GM21619 (cell line): ENCODE results near the gene FAT2.

Experiments
- ATAC-seq: cut with Tn5 transposase; IDR thresholded peaks from one replicate; pipeline ENCODE4 v1.9.1; 2021; ENCODE audit not compliant: unreplicated experiment

The FAT2 gene

GRCh38 chr5:151591144-151591819 is at the start of gene FAT2:
FAT2 (minus strand) TSS chr5:151591331; CDS start chr5:151568931, 22,400 bp downstream.
- ATAC-seq = no peak

- ATAC-seq = no peak
Observed at GRCh38 chr5:151638619-151639018, 47.5 kb upstream of the FAT2 start.

- no peak for ATAC-seq
Observed at GRCh38 chr5:151637676-151638075, 46.5 kb upstream of the FAT2 start.

GRCh38 chr5:151633892-151634291 is 42.8 kb upstream of the FAT2 start:
- ATAC-seq = no peak

GRCh38 chr5:151632941-151633340 is 41.8 kb upstream of the FAT2 start:
- no peak for ATAC-seq

- ATAC-seq = no peak
Observed at GRCh38 chr5:151632524-151632923, 41.4 kb upstream of the FAT2 start.

- no peak for ATAC-seq
Observed at GRCh38 chr5:151631941-151632340, 40.8 kb upstream of the FAT2 start.

GRCh38 chr5:151630088-151630487 is 39.0 kb upstream of the FAT2 start:
- ATAC-seq = no peak

GRCh38 chr5:151628112-151628823 is 37.1 kb upstream of the FAT2 start:
- no peak for ATAC-seq

GRCh38 chr5:151627650-151628049 is 36.5 kb upstream of the FAT2 start:
- no peak for ATAC-seq

- ATAC-seq = no peak
Observed at GRCh38 chr5:151625285-151625684, 34.2 kb upstream of the FAT2 start.

GRCh38 chr5:151624476-151624875 is 33.3 kb upstream of the FAT2 start:
- no peak for ATAC-seq

- no peak for ATAC-seq
Observed at GRCh38 chr5:151622367-151623088, 31.4 kb upstream of the FAT2 start.

- ATAC-seq = no peak
Observed at GRCh38 chr5:151620461-151620840, 29.3 kb upstream of the FAT2 start.

GRCh38 chr5:151619812-151620460 is 28.8 kb upstream of the FAT2 start:
- no peak for ATAC-seq

GRCh38 chr5:151618907-151619306 is 27.8 kb upstream of the FAT2 start:
- ATAC-seq = no peak

- no peak for ATAC-seq
Observed at GRCh38 chr5:151617841-151618710, 26.9 kb upstream of the FAT2 start.

- ATAC-seq = no peak
Observed at GRCh38 chr5:151617383-151617840, 26.3 kb upstream of the FAT2 start.

GRCh38 chr5:151615431-151615830 is 24.3 kb upstream of the FAT2 start:
- no peak for ATAC-seq

GRCh38 chr5:151614565-151614964 is 23.4 kb upstream of the FAT2 start:
- ATAC-seq = no peak
